HG02943 (cell line): Measurements from ENCODE around the gene VPS35L.

ENCODE experiments used
- ATAC-seq: cut with Tn5 transposase; IDR thresholded peaks from one replicate; pipeline ENCODE4 v1.9.1; 2021; ENCODE audit warnings: mild to moderate bottlenecking, low read depth, moderate library complexity; ENCODE audit not compliant: unreplicated experiment

The VPS35L gene

DNA sequence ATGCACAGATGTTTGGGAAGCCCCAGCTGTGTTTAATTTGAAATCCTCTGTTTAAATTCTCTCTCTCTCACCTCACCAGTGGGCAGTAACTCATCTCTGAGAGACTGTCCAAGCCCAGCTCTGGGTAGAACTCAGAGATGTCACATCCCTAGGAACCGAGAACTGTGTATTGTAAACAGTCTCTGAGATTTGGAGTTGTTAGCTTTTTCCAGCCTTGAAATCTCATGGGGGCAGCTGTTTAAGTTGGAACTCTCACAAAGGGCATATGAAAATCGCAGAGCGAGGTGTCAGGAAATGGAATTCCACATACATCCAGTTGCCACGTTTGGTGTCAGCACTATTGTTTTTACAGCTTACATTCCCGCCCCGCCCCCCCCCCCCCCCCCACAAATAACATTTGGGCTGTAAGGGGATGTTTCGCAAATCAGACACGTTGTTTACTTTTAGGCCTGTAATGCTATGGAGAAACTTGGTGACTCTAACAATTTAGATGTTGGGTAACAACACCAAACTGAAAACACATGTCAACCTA lies 34.3 kb downstream of the VPS35L start:
- ATAC-seq: no peak

DNA sequence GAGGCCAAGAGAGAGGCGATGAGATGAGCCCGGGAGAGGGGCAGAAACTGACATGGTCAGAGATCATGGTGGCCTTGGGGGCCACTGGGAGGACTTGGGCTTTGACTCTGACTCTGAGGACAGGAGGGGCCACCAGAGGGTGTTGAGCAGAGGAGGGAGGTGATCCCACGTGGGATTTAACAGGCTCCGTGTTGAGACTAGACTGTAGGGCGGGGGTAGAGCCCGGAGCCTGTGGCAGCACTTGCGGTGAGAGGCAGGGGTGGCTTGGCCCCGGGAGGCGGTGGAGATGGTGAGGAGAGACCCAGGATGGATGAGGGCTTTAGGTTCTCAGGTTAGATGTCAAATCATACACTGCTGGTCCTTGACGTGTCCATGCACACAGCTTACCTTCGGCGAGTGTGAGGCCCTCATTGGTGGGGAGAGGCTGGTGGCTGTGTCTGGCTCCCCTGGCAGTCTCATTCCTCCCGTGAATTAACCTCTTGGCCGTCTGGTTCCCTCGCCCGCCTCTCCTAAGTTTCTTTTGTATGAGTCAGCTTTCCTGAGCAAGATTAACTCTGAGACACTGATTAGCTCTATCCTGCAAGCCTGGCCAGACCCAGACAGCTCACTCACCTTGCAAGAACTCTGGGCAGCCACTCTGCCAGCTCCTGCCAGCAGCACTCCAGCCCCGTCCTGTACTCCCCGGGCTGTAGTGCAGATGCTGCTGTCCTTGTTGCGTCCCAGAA lies 39.7 kb downstream of the VPS35L start:
- no peak for ATAC-seq

DNA sequence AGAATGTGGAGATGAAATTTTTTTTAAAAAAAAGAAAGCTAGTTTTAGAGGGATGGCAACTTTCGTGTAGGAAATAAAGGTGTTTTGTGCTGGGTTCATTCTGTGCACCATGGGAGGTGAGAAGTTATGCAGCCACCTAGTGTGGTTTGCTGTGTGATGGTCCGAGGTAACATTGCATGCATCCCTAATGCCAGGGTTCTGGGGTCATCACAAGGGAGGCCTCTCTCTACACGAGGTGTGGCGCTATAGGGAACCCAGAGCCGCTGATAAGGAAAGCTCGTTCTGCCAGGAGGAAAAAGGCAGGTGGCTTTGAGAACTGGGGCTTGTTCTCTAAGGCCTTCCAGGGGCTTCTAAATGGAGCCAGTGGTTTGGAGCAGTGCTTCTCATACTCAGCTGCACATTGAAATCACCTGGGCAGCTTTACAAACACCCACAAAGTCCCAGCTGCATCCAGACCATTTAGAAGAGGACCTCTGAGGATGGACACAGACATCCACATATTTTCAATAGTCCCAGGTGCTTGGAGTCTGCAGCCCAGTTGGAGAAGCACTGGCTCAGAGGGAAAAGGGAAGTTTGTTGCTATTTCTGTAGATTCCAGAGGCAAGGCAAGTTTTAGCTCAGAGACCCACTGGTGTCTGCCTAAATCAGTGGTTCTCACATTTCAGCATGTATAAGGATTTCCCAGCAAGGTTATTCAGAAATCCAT lies 43.5 kb downstream of the VPS35L start:
- ATAC-seq: no peak

DNA sequence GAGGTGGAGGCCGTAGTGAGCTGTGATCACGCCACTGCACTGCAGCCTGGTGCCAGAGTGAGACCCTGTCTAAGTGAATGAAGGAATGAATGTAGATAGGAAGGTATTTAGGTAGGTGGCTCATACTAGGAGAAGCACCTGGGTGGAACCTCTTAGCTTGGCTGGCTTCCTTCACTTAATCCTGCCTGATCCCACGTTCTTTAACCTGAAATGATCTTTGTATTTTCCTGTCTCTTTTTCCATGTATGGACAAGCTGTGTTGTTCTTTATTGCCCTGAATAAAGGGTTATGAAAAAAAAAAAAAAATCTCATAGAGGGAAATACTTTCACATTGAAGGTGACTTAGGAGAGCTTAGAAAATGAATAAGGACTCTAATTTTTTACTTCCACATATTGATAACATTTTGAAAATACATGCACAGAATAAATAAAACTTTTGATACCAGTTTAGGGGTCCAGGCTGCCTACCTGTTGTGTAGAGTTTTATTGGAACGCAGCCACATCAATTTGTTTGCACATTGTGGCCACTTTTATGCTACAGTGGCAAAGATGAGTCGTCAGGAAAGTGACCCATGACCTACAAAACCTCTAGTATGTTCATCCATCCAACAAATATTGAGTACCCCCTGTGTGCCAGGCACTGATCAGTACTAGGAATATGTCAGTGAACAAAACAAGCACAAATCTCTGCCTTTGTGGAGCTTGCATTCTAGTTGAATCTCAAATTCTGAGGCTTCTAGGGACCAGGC lies 44.6 kb downstream of the VPS35L start:
- no peak for ATAC-seq

DNA sequence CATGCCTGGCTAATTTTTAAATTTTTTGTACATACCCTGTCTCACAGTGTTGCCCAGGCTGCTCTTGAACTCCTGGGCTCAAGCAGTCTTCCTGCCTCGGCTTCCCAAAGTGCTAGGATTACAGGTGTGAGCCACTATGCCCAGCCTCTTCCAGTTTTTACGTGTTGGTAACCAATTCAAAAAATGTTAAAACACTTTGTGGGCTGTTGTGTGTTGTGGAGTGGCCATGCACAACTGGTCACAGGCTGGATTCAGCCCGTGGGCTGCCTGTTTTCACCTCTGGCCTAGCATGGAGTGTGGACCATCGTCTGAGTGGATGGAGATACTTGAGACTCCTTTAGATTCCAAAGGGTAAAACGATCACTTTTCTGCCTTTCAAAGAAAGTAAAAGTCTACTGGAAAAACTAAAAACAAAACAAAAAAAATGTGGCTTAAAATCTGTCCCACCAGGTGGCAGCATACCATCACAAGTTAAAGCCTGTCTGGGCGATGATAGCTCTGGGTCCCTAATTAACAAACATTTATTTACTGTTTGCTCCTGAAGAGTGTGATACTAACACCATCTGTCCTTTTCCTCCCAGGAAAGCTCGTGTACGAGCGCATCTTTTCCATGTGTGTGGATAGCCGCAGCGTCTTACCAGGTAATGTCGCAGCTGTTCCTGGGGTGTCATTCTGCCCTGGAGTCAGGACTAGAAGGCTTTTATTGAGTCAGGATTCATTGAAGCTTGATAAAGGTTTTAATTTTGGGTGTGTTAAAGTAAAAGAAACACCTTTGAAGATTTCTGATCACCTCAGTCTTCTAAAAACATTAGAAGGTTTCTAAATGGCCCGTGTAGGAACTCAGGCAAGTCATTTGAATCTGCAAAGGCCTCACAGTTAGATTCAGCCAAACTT lies 45.8 kb downstream of the VPS35L start:
- no peak for ATAC-seq

DNA sequence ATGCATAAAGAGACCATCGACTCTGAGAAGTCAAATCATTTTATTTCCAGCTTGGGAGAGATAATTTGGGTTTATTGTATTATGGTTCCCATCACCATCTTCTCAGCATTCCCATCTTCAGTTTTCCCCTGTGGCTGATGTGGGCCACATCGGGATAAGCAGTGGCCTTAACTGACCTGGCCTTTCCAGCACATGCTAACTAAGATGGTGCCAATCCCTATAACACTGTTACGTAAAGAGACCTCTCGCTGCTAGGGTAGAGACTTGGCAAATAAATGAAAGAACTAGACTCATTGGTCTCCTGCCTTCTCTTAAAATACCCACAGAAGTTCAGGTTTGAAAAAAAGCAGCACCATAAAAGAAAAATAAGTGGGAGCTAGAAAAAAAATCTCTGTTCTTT lies 49.4 kb downstream of the VPS35L start:
- no peak for ATAC-seq

DNA sequence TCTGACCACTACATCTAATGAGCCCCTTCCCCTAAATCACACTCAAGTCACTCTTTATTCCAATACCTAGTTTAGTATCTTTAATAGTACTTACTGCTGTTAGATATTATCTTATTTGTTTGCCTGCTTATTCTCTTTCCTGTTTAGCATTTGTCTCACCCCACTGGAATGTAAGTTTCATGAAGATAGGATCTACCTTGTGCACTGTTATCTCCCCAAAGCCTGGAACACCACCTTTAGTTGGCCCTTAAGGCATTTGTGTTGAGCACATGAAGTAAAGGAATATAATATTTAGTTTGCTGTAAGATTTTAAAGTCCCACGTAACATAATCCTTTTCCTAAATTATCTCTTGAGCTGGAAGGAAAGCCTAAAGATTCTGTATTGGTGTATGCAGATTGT lies 50.2 kb downstream of the VPS35L start:
- ATAC-seq: no peak

DNA sequence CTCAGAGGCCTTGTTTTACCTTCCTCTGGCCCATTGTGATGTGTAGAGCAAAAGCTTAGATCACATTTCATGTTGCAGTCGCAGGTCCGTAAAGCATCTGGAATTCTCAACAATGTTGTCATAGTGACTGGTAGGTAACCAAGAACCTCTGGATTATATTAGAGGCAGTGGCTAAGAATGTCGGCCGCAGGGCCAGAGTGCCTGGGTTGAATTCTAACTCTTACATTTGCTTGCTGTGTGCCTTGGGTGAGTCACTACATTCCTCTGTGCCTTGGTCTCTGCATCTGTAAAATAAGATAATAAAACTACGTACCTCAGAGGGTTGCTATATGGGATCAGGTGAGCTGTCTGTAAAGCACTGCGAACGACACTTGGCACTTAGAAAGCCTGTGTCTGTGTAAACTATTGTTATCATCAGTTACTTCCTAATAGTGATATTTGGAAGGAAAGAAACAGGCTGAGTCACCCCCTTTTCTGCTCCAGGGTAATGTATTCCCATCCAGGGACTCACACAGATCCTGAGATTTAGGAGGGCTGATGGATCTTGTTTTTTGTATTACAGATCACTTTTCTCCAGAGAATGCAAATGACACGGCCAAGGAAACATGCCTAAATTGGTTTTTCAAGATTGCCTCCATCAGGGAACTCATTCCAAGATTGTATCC lies 52.2 kb downstream of the VPS35L start:
- ATAC-seq: no peak

DNA sequence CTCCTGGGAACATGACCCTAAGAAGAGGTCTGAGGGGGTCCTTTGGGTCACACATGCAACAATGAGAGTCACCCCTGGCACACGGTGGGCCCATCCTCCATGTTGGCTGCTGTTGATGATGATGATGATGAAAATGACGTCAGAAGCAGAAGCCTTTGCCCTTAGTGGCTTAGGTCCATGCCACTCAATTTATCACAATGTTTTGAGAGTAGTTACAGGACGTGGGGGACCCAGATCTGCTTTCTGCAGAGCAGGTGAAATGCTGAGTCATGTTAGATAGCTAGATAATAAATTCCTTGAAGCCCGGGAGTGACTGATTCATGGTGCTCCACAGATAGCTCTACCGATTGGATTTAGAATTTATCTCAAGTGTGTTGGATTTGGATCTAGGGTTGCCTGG lies 53.9 kb downstream of the VPS35L start:
- ATAC-seq: no peak

DNA sequence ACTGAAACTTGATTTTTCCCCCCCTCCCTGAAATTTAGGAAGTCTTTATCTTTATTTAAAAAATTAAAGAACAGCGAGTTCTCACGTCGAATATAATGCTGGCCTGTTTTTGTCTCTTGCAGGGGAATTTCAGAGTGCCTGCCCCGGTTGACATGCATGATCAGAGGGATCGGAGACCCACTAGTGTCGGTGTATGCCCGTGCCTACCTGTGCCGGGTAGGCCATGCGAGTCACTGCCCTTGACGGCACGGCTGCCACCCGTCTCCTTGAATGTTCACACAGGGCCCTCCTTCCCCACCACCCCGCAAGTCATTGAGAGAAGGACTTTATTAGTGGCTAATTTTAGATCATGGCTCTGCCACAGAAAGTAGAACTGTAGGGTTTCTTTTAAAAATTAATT lies 54.7 kb downstream of the VPS35L start:
- ATAC-seq: no peak

DNA sequence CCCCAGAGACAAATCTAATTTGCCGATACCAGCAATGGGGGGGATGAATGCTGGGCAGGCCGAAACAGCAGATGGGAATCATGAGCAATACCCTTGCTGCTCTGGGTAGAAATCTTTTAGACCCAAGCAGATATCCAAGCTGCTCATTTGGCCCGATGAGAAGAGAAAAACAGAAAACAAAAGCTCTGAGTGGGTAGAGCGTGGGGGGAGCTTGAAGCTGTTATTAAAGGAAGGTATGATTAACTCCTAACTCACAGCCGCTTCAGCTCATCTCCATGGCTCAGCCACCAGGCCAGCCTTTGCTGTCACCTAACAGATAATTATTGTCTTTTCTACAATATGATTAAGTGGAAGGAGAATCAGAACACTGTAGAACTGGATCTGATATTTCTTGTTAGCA lies 58.3 kb downstream of the VPS35L start:
- ATAC-seq: no peak

DNA sequence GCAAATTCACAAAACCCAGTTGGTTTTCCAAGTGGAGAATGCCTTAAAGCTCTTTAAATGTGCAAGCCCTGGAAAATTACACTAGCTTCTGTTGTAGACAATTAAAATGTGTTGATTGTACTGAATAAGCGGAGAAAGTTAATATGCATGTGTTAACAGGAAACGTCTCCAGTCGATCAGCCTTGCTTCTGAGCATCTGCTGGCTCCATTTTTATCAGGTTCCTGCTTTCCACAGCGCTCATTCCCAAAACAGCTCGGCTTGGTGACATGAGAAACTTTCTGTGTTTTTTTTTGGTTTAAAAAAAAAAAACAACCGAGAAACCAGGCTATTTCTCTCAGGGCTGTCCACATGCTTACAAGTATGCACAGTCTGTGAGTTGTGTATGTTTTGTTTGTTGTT lies 60.7 kb downstream of the VPS35L start:
- ATAC-seq: no peak

DNA sequence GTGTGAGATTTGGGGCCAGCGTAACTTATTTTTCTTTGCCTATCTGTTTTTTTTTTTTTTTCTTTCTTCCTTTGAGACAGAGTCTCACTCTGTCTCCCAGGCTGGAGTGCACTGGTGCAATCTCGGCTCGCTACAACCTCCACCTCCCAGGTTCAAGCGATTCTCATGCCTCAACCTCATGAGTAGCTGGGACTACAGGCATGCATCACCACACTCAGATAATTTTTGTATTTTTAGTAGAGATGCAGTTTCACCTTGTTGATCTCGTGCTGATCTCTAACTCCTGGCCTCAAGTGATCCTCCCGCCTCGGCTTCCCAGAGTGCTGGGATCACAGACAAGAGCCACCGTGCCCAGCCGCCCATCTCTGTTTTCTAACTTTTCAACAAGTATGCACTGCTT lies 63.4 kb downstream of the VPS35L start:
- ATAC-seq: no peak

DNA sequence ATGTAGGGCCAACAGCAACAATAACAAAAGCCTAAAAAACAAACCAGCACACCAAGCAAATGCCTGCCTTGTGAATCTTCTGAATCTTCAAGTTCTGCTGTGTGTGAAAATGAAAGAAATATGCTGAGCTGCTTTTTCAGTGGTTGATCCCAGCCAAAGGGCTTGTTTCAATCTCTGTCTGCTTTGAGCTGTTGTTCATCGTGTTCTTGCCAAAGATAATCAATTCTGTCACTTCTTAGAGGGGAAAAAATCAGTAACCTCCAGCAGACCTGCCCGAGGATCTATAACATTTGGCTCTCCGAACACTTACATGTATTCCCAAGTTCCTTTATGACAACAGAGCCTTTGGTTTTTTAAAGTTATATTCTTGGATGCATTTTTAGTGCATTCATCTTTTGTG lies 65.9 kb downstream of the VPS35L start:
- ATAC-seq: no peak

DNA sequence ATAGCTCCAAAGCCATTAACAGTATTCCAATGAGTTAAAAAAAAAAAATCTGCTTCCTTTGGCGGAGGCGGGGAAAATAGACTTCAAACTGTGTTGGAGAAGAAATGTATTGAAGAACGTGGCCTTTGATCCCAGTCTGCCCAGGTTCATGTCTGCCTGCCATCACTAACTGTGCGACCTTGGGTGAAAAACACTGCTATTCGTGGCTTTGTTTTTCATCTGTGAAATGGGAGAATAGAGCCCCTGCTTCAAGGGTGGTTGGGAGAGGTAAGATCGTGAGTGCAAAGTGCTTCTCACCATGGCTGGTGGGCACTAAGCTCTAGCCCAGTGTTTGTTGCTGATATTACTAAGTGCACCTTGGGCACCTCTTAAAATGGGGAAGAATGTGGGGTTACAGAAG lies 69.5 kb downstream of the VPS35L start:
- ATAC-seq: no peak

DNA sequence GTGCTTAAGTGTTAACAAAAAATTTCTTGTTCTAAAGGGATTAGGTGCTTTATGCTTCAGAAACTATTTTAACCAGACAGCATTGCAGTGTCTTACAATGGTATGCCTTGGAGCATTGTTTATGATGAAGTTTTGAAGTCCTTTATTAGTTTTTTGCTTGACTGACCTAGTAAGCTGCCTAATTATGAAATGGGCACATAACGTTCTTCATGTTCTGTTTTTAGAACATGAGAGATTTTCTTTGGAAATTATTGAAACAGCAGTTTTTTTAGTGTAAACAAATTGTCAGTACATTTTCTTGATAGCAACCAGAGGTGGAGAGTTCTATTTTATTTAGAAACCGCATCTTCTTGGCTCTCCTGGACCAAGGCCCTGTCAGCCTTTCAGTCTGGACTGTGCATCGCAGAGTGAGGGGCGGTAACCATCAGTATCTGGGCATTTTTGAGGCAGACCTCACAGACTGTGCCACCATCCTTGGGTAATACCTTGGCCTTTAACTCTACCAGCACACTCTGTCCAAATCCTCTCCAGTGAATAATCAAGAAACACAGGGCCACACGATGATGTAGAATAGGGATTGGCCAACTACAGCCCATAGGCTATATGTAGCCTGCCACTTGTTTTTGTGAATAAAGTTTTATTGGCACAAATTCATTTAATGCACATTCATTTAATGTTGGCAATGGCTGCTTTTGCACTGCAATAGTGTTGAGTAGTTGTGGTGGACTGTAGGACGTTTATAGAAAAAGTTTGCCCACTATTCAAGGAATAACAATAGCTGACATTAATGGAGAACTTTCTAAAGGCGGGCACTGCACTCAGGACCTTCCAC lies 81.1 kb downstream of the VPS35L start:
- no peak for ATAC-seq

DNA sequence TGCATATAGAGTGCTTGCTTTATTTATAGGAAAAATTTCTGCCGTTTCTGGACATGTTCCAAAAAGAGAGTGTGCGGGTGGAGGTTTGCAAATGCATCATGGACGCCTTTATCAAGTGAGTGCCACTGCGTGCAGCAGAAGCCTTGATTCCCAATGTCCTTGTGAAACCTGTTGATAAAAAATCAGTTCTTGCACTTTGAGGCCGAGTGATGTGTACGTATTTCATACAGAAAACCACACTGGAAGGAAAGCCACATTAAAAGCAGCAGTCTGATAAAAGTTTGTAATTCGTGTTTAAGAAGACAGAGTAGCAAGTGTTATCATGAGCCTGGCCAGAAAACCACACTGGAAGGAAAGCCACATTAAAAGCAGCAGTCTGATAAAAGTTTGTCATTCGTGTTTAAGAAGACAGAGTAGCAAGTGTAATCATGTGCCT lies 84.5 kb downstream of the VPS35L start:
- ATAC-seq: no peak

DNA sequence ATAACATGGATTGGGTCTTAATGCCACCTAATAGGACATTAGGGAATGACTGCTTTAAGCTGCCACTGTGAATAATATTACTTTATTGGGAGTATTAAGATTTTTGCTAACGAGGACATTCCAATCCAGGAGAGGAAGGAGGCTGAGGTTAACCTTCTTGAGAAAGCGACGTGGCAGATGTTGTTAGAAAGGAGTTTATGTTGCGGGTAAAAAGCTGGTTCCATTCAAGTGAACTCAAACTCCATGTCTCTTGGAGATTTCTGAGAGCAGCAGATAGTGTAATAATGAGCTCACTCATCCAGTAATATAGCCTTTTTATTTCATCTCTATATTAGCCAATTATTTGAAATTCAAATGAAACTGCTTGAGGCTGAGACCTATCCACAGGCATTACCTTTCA lies 87.0 kb downstream of the VPS35L start:
- no peak for ATAC-seq

DNA sequence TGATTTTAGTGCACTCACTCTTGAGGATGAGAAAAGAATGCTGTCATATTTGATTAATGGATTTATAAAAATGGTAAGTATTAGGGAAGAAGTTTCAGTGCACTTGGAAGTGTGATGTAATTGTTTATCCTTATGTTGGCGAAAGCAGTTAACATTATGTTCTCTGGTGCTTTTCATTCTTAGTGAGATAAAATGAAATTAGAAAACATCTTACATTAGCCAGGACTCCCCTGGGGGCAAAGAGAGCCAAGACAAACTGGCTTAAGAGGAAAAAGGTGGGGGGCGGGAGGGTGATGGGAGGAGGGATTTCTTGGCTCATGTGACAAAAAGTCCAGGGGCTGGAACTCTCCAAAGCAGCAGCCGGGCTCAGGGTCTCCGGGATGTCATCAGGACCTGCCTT lies 89.4 kb downstream of the VPS35L start:
- no peak for ATAC-seq
